ENCODE measurements around the gene GORASP1. TPM values are rescaled to one million over a fixed set of nuclear protein-coding genes. Genes with fewer than 3 reads are reported as not detected.

The GORASP1 gene
- total RNA-seq, 1 experiment from 2014 or later, result 58.6 TPM

DNA sequence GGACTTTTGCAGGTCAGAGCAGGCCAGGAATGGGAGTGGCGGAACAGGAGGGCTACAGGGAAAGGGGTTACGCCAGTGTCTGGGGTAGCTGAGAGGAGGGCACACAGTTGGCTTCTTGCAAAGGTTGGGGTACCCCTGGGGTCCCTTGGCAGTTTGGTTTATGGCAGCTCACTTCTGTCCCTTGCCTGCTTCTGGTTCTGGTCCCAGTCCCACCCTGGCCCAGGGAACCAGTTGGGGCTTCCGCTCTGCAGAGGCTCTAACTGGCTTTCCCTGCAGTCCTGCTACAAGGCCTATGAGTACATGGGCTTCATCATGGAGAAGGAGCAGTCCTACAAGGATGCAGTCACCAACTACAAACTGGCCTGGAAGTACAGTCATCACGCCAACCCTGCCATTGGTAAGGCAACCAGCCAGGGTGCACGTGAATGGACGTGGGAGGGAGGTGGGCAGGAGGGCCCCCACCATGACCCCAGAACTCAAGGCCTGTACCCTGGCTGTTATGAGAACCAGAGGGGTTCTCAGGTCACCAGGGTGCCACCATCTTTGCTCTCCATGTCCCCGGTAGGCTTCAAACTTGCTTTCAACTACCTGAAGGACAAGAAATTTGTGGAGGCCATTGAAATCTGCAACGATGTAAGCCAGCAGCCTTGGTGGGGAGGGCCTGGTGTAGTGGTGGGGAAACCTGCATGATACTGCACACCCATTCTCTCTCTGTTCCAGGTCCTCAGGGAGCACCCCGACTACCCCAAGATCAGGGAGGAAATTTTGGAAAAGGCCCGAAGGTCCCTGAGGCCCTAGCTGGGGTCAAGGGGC, 30.8 kb upstream of the GORASP1 start:
- BruUV-seq (replicated peaks), result no TSS peak
- Mint-ChIP-seq H3K27ac (ENCODE audit: unreplicated experiment) (peak overlapping the region; percentile 34), H3K36me3 (ENCODE audit: insufficient read depth, unreplicated experiment) (peaks cover 45% of the 10 kb centered on the region), H3K9me3 (ENCODE audit: low read depth, unreplicated experiment) (no peaks in the 10 kb centered on the region), H3K27me3 (ENCODE audit: unreplicated experiment) (no peaks in the 10 kb centered on the region), H3K4me3 (ENCODE audit: low read depth, unreplicated experiment) (no peak overlapping the region), H3K4me1 (ENCODE audit: low read depth, unreplicated experiment) (peaks cover 30% of the 10 kb centered on the region)
- no peak for DNase-seq
- TF ChIP-seq, protein P1, sequence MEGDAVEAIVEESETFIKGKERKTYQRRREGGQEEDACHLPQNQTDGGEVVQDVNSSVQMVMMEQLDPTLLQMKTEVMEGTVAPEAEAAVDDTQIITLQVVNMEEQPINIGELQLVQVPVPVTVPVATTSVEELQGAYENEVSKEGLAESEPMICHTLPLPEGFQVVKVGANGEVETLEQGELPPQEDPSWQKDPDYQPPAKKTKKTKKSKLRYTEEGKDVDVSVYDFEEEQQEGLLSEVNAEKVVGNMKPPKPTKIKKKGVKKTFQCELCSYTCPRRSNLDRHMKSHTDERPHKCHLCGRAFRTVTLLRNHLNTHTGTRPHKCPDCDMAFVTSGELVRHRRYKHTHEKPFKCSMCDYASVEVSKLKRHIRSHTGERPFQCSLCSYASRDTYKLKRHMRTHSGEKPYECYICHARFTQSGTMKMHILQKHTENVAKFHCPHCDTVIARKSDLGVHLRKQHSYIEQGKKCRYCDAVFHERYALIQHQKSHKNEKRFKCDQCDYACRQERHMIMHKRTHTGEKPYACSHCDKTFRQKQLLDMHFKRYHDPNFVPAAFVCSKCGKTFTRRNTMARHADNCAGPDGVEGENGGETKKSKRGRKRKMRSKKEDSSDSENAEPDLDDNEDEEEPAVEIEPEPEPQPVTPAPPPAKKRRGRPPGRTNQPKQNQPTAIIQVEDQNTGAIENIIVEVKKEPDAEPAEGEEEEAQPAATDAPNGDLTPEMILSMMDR (IDR thresholded peaks at IDR 0.05; ENCODE audit: unreplicated experiment), result no peak
- intact Hi-C loops (cut with micrococcal nuclease; ENCODE audit: unreplicated experiment), result no loop called here
- CTCF ChIA-PET, result no interaction called here

DNA sequence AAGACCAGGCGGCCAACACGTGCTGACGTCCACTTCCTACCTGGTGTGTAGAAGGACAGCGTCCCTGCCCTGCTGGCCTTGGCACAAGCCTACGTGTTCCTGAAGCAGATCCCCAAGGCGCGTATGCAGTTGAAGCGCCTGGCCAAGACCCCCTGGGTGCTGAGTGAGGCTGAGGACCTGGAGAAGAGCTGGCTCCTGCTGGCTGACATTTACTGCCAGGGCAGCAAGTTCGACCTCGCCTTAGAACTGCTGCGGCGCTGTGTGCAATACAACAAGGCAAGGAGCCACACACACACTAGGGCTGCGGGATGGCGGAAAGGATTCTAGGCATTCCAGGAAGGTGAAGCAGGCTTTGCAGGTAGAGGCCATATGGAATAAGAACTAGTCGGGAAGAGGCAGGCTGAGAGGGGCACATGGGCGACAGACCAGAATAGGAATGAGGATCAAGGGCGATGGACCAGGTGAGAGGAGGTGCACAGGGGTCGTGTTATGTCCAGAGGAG, 30.1 kb upstream of the GORASP1 start:
- Mint-ChIP-seq H3K27ac (ENCODE audit: unreplicated experiment) (peak overlapping the region; percentile 34), H3K4me1 (ENCODE audit: low read depth, unreplicated experiment) (peaks cover 33% of the 10 kb centered on the region), H3K9me3 (ENCODE audit: low read depth, unreplicated experiment) (no peaks in the 10 kb centered on the region), H3K27me3 (ENCODE audit: unreplicated experiment) (no peaks in the 10 kb centered on the region), H3K4me3 (ENCODE audit: low read depth, unreplicated experiment) (no peak overlapping the region), H3K36me3 (ENCODE audit: insufficient read depth, unreplicated experiment) (peaks cover 39% of the 10 kb centered on the region)
- intact Hi-C loops (cut with micrococcal nuclease; ENCODE audit: unreplicated experiment), result no loop called here
- TF ChIP-seq, protein P1 (IDR thresholded peaks at IDR 0.05; ENCODE audit: unreplicated experiment), result no peak
- BruUV-seq (replicated peaks), result no TSS peak
- CTCF ChIA-PET, result no interaction called here
- no peak for DNase-seq

DNA sequence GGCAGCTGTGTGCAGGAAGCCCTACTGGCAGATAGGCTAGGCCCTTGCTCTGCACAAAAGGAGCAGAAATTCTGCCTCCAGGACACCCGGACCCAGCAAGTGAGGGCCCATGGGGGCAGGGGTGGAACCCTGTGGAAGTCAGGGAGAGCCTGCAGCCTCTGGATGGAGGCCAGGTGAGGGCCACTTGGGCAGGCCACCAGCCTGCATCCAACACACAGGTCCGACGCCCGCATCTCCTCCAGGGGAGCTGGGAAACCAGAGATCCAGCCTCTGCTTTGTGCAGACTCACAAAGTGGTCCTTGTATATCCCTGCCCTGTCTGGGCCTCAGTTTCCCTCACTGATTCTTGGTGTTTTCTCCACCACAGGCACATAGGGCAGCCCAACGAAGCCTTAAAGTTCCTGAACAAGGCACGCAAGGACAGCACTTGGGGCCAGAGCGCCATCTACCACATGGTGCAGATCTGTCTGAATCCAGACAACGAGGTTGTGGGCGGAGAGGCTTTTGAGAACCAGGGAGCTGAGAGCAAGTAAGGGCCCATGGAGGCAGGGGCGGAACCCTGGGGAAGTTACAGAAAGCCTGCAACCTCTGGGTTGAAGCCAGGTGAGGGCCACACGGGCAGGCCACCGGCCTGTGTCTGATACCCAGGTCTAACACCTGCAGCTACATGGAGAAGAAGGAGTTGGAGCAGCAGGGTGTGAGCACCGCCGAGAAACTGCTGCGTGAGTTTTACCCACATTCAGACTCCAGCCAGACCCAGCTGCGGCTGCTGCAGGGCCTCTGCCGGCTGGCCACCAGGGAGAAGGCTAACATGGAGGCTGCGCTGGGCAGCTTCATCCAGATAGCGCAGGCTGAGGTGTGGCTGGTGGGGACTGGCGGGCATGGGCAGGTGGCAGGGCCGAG, 29.4 kb upstream of the GORASP1 start:
- no TSS peak for BruUV-seq (replicated peaks)
- no peaks in the 10 kb centered on the region for H3K9me3 Mint-ChIP-seq (ENCODE audit: low read depth, unreplicated experiment)
- H3K27me3 Mint-ChIP-seq (ENCODE audit: unreplicated experiment), result no peaks in the 10 kb centered on the region
- CTCF ChIA-PET, result no interaction called here
- no peak overlapping the region for H3K27ac Mint-ChIP-seq (ENCODE audit: unreplicated experiment)
- H3K4me1 Mint-ChIP-seq (ENCODE audit: low read depth, unreplicated experiment), result peaks cover 29% of the 10 kb centered on the region
- H3K36me3 Mint-ChIP-seq (ENCODE audit: insufficient read depth, unreplicated experiment), result peaks cover 32% of the 10 kb centered on the region
- TF ChIP-seq, protein P1 (IDR thresholded peaks at IDR 0.05; ENCODE audit: unreplicated experiment), result no peak
- no peak for DNase-seq
- intact Hi-C loops (cut with micrococcal nuclease; ENCODE audit: unreplicated experiment), result no loop called here
- no peak overlapping the region for H3K4me3 Mint-ChIP-seq (ENCODE audit: low read depth, unreplicated experiment)

DNA sequence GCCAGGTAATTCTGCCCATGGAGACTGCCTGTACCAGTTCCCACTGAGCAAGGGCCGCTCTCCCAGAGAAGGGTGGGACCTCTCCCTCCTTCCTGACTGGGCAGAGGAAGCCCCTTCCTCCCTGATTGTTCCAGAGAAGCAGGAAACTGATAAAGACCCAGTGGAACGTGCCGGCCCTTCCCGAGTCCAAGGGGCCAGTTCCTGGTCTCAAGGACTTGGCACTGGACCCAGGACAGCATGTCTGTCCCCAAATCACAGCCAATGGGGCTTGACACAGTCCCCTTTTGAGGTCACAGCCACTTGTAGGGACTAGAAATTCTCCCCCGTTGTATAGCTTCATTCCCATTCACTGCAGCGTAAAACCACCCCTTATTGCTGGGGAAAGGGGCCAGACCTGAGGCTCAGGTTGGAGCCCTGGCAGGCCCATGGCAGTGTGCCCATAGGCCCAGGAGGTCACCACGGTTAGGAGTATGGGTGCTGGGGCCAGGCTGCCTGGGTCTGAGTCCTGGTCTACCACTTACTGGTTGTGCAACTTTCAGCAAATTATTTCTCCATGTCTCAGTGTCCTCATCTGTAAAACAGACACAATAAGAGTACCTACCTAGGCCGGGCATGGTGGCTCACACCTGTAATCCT, 27.9 kb upstream of the GORASP1 start:
- BruUV-seq (replicated peaks), result no TSS peak
- H3K27me3 Mint-ChIP-seq (ENCODE audit: unreplicated experiment), result no peaks in the 10 kb centered on the region
- intact Hi-C loops (cut with micrococcal nuclease; ENCODE audit: unreplicated experiment), result no loop called here

More for the DNA sequence above, 27.9 kb upstream of the GORASP1 start:
- CTCF ChIA-PET, result no interaction called here
- TF ChIP-seq, protein P1 (IDR thresholded peaks at IDR 0.05; ENCODE audit: unreplicated experiment), result no peak
- no peak overlapping the region for H3K27ac Mint-ChIP-seq (ENCODE audit: unreplicated experiment)
- peaks cover 14% of the 10 kb centered on the region for H3K4me1 Mint-ChIP-seq (ENCODE audit: low read depth, unreplicated experiment)
- peaks cover 18% of the 10 kb centered on the region for H3K36me3 Mint-ChIP-seq (ENCODE audit: insufficient read depth, unreplicated experiment)
- no peak for DNase-seq
- H3K4me3 Mint-ChIP-seq (ENCODE audit: low read depth, unreplicated experiment), result no peak overlapping the region
- H3K9me3 Mint-ChIP-seq (ENCODE audit: low read depth, unreplicated experiment), result no peaks in the 10 kb centered on the region
